ENCODE results near the gene FOXP1.

DNA sequence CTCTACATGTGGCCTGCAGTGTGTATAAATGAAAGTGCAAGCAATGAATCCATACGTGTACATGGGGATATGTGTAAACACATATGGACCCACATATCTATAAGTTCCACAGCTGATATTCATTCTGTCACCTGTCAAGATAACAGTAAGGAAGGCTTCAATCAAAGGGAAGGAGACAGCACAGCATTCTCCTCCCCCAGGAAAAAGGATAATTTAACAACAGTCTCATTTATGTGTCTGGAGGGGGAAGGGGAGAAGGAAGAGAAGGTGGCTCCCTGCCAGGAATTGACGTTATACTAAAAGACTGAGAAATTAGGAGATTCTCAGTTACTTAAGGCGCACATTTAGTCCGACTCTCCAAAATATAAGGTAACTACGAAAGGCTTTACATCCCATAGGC lies 345.9 kb downstream of the FOXP1 start:
- TF ChIP-seq, protein P1, sequence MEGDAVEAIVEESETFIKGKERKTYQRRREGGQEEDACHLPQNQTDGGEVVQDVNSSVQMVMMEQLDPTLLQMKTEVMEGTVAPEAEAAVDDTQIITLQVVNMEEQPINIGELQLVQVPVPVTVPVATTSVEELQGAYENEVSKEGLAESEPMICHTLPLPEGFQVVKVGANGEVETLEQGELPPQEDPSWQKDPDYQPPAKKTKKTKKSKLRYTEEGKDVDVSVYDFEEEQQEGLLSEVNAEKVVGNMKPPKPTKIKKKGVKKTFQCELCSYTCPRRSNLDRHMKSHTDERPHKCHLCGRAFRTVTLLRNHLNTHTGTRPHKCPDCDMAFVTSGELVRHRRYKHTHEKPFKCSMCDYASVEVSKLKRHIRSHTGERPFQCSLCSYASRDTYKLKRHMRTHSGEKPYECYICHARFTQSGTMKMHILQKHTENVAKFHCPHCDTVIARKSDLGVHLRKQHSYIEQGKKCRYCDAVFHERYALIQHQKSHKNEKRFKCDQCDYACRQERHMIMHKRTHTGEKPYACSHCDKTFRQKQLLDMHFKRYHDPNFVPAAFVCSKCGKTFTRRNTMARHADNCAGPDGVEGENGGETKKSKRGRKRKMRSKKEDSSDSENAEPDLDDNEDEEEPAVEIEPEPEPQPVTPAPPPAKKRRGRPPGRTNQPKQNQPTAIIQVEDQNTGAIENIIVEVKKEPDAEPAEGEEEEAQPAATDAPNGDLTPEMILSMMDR (IDR thresholded peaks at IDR 0.05; ENCODE audit: poor library complexity, severe bottlenecking), result no peak
- no peak for TF ChIP-seq EZH2 (IDR thresholded peaks at IDR 0.05; ENCODE audit: borderline replicate concordance, insufficient read depth, low read length, poor library complexity, severe bottlenecking)
- TF ChIP-seq SMC3 (conservative IDR thresholded peaks at IDR 0.05; ENCODE audit: poor library complexity), result no peak
- TF ChIP-seq TAF1 (IDR thresholded peaks at IDR 0.05; ENCODE audit: low read depth), result no peak
- peak; percentile 48 for TF ChIP-seq POLR2AphosphoS5 (IDR thresholded peaks at IDR 0.05)
